HG02763 (cell line): Measurements from ENCODE around the gene LRRC4C.
"Not testable (repeated sequence)": the region's sequence is repeated elsewhere in the genome, so short reads cannot be mapped to it uniquely, and the experiment has no call there.

ENCODE experiments used
- ATAC-seq: cut with Tn5 transposase; IDR thresholded peaks from one replicate; pipeline ENCODE4 v1.9.1; 2021; ENCODE audit warnings: mild to moderate bottlenecking, moderate library complexity; ENCODE audit not compliant: unreplicated experiment

Gene LRRC4C

DNA sequence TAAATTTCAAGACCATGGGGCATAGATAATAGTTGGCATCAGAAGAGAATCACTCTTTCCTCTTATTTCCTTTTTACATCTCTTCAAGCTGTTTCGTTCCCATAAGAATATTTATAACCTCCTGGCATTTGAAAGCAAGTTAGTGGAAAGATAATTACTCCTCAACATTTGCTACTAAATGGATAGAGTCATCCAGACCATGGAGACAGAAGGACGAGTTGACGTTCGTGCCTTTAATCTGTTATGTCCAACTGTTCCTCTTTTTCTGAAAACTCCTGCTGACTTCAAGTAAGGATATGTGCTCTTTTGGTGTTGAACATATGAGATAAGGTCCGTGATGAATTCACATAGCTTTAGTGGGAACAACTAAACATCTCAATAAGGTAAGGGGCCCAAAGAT lies 414.2 kb downstream of the LRRC4C start:
- ATAC-seq, result no peak

DNA sequence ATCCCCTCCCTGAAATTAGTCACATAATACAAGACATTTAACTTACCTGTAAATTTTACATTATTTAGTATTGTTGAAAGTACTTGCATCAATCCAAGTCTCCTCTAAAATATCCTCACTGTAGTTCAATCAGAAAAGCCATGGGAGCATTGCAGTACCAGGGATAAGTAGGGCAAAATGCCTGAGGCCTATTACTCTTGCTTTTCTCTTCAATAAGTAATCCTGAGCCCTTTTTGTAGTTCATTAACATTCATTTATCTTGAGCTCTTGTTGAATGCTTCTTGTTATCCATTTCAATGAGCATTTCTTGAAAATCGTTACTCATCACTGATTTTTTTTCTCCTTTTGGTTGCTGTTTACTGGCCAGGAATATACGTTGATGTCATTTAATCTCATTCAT lies 414.7 kb downstream of the LRRC4C start:
- no peak for ATAC-seq

DNA sequence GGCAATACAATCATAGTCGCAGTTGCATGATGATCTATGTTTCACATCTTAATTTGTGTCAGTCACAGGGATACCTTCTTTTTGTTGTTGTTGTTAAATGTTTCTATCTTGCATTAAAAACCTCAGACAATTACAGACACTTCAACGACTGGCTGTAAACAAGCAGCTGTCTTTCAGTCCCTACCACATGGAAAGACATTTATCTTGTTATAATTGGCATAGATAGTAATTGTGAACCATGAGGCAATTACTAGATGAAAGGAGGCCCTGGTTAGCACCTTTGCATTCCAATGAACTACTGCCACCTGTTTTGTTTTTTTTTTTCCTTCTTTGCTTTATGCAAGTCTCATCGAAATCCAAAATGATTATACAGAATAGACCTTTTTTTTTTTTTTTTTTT lies 416.8 kb downstream of the LRRC4C start:
- ATAC-seq, result no peak

GRCh38 chr11:41040474-41040873 lies 419.0 kb downstream of the LRRC4C start:
- ATAC-seq, result no peak

GRCh38 chr11:41039592-41039991 lies 419.9 kb downstream of the LRRC4C start:
- ATAC-seq, result no peak

- ATAC-seq, result no peak
These were observed 427.8 kb downstream of the LRRC4C start for GRCh38 chr11:41031551-41032060.

- ATAC-seq, result no peak
These were observed 439.2 kb downstream of the LRRC4C start for GRCh38 chr11:41020259-41020658.

DNA sequence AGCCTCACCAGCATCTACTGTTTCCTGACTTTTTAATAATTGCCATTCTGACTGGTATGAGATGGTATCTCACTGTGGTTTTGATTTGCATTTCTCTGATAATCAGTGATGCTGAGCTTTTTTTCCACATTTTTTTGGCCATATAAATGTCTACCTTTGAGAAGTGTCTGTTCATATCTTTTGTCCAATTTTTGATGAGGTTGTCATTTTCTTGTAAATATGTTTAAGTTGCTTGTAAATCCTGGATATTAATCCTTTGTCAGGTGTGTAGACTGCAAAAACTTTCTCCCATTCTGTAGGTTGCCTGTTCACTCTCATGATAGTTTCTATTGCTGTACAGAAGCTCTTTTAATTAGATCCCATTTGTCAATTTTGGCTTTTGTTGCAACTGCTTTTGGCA lies 439.8 kb downstream of the LRRC4C start:
- not testable (repeated sequence) for ATAC-seq

- ATAC-seq, result no peak
These were observed 441.2 kb downstream of the LRRC4C start for GRCh38 chr11:41018224-41018623.

DNA sequence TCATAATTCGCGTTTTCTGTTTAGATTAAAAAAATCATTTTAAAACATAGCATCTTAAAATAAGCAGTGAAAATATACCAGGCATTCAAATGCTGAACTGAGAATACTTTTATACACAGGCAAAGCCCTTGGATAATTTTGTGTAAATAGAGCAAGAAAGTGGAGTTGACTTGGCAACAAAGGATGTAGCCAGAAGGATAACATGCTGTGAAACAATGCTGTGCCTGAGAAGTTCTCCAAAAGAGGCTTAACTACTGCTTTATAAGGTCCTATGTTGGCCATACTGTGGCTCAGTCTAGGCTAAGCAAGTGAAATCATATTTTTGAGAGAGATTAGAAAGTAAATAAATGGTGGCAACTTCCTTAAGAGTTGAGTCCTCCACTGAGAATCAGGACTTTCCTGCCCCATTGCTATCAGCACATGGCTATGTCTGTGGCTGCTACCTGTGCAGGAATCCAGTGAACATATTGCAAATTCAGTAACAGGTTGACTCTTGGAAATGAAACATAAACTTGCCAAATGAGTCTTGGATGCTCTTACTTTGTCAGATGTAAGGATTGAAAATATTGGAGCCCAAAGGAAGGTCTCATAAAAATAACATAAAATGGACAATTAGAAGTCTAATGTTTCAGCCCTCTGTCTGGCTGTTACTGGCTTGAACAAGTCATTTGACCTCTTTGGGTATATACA lies 448.9 kb downstream of the LRRC4C start:
- no peak for ATAC-seq

DNA sequence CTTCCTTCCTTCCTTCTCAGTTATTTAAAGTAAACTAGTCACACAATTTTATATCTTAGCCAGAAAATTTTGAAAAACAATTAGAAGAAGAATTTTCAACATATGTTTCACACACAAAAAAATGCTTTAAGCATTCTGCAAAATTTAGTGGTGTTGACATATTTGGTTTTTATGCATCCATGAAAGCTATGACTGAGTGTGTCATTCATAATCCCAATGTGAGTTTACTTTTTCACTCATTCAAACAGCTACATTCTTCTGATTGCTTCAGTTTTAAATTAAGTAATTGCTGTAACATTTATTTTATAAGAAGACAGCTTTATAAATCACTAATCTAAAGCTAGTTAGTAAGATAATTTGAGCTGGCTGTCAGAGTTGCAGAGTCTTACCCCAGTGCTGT lies 453.5 kb downstream of the LRRC4C start:
- ATAC-seq, result no peak

DNA sequence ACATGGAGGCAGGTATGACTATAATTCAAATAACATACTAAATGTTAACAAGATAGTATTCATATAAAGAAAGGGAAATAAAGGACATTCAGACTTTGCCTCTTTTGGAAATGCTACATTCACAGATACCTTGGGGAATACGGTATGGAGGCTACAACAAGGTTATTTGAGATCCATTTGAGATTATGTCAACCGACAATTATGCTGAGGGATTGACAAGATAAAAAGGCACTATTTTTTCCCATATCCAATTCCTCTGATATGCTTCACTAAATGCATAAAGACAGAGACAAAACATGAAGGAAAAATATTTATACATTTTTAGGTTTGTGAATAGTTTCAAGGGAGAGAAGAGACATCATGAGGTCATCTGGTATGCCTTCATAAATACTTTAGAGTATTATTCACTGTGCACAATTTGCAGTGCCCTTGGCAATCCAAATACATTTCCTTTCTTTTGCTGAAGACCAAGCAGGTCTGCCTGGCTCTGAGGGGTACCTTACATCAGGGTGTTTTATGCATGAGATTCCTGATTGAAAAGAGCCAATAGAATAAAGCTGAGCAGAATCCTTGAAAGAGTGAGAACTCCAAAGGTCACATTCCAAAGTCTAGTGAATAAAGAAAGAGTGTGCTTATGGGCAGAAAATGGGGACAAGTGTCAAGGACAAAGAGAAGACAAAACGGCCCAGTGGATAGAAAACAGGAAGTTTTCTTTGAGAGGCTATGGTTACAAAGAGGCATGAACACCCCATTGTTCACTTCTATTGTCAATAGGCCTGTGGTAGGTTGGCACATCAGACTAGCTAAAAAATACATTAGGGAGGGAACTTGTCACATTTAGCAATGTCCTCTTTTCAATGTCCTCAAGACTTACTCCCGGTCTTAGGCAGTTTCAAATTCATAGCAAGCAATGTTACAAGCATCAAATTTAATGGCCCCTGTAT lies 455.8 kb downstream of the LRRC4C start:
- no peak for ATAC-seq

GRCh38 chr11:40998920-40999319 lies 460.5 kb downstream of the LRRC4C start:
- ATAC-seq, result no peak

DNA sequence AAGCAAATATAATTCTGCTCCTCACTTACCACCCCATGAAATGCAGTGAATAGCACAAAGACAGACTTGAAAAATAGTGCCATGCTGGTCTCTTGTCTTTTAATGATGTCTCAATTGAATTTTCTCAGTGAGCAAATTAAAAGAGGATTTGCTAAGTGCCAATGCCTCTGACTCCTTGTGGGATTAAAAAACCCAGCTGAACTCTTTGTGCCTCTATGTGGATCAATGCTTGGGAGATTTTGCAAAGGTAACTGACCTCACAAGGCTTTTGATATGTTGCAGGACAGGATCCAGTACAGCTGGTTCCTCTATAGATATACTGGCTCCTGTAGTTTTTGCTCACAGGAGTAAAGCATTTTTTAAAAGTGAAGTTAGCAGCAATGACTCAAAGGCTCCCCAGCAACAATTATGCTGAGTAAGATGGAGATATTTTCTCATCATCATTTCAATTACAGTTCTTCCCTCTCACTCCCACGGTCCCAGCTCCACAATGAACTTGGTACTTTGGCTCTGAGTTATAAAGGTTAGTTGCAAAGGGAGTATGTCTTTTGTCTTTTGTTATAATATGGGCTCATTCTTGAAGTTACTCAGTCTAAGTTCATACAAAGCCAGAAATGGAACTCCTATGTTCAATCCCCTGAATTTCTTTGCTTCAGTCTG lies 471.5 kb downstream of the LRRC4C start:
- no peak for ATAC-seq

GRCh38 chr11:40986320-40986719 lies 473.1 kb downstream of the LRRC4C start:
- no peak for ATAC-seq

DNA sequence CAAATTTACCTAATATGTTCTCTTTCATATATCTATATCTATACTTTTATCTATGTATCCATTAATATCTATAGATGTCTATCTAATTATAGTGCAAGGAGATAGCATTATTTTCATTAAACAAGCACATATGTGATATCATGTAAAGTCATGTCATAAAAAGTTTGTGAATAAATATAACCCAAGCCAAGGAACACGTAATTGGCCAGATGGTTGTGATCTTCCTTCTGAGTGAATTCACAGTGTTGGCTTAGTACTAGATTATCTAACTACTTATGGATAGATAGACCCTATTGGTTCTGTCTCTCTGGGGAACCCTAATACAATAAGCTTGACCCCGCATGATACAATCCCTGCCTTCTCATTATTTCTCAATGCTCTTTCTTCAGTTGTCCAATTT lies 484.4 kb downstream of the LRRC4C start:
- no peak for ATAC-seq

DNA sequence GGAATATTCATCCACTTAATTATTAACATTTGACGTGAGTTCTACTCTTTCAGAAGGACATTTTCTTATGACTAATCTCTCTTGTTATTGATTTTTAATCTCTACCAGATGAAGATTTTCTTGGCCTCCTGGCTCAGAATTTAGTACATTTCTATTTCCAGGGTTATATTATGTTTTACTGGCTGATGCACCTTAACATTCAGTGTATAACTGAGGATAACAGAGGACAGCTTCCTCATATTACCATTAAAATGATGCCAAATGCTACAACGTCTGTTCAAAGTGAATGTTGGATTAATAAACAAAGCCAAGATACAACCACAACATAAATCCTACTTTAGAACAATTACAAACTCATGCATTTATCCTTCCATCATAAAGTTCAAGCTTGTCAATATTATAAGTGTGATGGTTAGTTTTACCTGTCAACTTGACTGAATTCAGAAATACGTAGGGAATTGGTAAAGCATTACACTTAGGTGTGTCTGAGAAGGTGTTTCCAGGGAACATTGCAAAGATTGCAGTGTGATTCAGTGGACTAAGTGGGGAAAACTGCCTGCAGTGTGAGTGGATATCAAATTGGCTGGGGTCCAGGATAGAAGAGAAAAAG lies 485.2 kb downstream of the LRRC4C start:
- ATAC-seq, result no peak

DNA sequence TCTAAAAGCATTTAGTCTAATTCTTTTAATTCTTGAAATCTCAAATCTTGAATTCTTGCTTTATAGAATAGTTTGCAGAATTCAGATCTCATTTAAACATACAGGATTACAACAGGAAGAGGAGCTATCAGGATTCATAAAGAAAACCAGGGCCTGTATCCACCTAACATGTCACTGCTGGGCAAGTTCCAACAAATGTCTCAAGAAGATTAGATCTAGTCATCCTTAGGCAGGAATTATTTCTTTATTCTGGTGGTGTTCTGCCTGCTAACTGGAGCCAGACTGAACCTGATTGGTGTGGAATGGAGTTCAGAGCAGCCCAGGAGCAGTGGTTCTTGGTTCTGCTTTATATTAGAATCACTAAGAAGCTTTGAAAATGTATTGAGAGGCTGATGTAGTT lies 500.7 kb downstream of the LRRC4C start:
- ATAC-seq, result no peak

GRCh38 chr11:40952479-40952878 lies 507.0 kb downstream of the LRRC4C start:
- no peak for ATAC-seq

GRCh38 chr11:40938002-40938401 lies 521.5 kb downstream of the LRRC4C start:
- ATAC-seq, result no peak

DNA sequence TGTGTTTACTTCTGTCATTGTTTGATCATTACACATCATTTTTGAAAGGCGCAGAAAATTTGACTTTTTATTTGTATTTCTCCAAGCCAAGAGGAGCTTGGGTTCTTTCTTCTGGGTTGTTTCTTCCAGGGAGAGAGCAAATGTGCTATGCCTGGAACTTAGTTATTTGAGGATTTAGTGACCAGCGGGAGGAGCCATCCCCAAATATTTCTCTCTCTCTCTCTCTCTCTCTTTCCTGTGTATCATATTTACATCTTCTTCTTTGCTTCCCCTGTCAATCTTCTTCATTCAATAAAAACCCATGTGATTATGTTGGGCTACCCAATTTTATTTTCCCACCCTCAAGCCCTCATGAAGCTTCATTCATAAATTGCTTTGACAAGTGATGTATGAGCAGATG lies 534.5 kb downstream of the LRRC4C start:
- ATAC-seq, result no peak
